Smooth muscle cell (in vitro differentiated cells): ENCODE results near the gene VEPH1. TPM values are rescaled to one million over a fixed set of nuclear protein-coding genes. Genes with fewer than 3 reads are reported as not detected.

Experiments
- DNase-seq: peaks from one replicate; lab custom pipeline; 2025; ENCODE audit not compliant: unreplicated experiment; lab: John Stamatoyannopoulos, UW
- H2AFZ ChIP-seq: fragments of 200-600 bp; sonication (generic); 2 replicates; pipeline ENCODE4 v1.6.0; 2016; ENCODE audit warnings: antibody characterized with exemption, low read depth, mild to moderate bottlenecking
- H3F3A ChIP-seq: fragments of 200-600 bp; sonication (generic); 2 replicates; pipeline ENCODE4 v1.6.0; 2017; ENCODE audit warnings: antibody characterized with exemption, low read depth
- H3K27ac ChIP-seq: fragments of 200-600 bp; sonication (generic); 2 replicates; pipeline ENCODE4 v1.5.1; 2016; ENCODE audit warnings: low read depth, mild to moderate bottlenecking
- H3K27me3 ChIP-seq: fragments of 200-600 bp; sonication (generic); 2 replicates; pipeline ENCODE4 v1.6.1; 2016; ENCODE audit warnings: low read depth, mild to moderate bottlenecking
- H3K36me3 ChIP-seq: fragments of 200-600 bp; sonication (generic); 2 replicates; pipeline ENCODE4 v1.5.1; 2016; ENCODE audit warnings: low read depth
- H3K4me1 ChIP-seq: fragments of 200-600 bp; sonication (generic); 2 replicates; pipeline ENCODE4 v1.5.1; 2016; ENCODE audit warnings: low read depth
- H3K4me2 ChIP-seq: fragments of 200-600 bp; sonication (generic); 2 replicates; pipeline ENCODE4 v1.6.0; 2016; ENCODE audit warnings: mild to moderate bottlenecking
- H3K4me3 ChIP-seq: fragments of 200-600 bp; sonication (generic); 2 replicates; pipeline ENCODE4 v1.5.1; 2016; ENCODE audit warnings: mild to moderate bottlenecking
- H3K79me2 ChIP-seq: fragments of 200-600 bp; sonication (generic); 2 replicates; pipeline ENCODE4 v1.6.0; 2016; ENCODE audit warnings: low read depth, mild to moderate bottlenecking
- H3K9ac ChIP-seq: fragments of 200-600 bp; sonication (generic); 2 replicates; pipeline ENCODE4 v1.6.0; 2016; ENCODE audit warnings: low read depth
- H3K9me3 ChIP-seq: fragments of 200-600 bp; sonication (generic); replicated peaks from 2 replicates; pipeline ENCODE4 v1.5.1; 2016; ENCODE audit warnings: low read depth
- H4K20me1 ChIP-seq: fragments of 200-600 bp; sonication (generic); 2 replicates; pipeline ENCODE4 v1.6.0; 2016; ENCODE audit warnings: low read depth
- CTCF ChIP-seq: fragments of 200-600 bp; sonication (generic); IDR thresholded peaks from 2 replicates; pipeline ENCODE4 v1.5.1; 2017; ENCODE audit warnings: borderline replicate concordance, mild to moderate bottlenecking, antibody characterized with exemption; ENCODE audit not compliant: insufficient read depth, poor library complexity, severe bottlenecking
- WGBS: methylation state at CpG from one replicate; pipeline ENCODE4 v1.1.7; 2016; ENCODE audit warnings: low lambda C conversion rate; 5-methylcytosine and 5-hydroxymethylcytosine counted together
- polyA plus RNA-seq: library from polyadenylated mRNA; unstranded; fragments of >200 nt; fragmentation: Nextera tagmentation; extraction: Ambion mirVana; gene quantifications from 2 replicates; pipeline ENCODE4 v1.2.1, GENCODE V29; 2016
- total RNA-seq: library from RNA; depleted of rRNA; stranded (reverse); fragments of >200 nt; gene quantifications from 2 replicates; pipeline ENCODE4 v1.2.3, GENCODE V29; 2014

VEPH1 gene
- total and polyA plus RNA-seq, 2 experiments from 2014 or later, result 0.58 to 3.0 TPM

DNA sequence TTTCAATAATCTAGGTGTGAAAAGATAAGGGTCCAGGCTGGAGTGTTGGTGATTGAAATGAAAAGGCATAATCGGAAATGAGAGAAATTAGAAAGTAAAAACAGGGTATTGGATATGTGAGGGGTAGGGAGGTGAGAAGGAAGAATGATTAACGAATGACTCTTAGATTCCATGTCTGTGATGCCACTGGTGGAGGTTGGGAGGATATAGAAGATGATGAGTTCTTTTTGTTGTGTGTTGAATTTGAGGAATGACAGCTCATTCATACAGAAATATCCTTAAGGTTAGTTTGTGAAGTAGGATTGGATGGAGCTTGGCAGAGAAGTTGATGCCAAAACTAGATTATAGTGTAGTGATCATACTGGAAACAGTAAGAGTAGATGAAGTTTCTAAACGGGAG lies 271.1 kb downstream of the VEPH1 start:
- H3F3A ChIP-seq, result no peaks in the 10 kb centered on the region
- no peaks in the 10 kb centered on the region for H3K9me3 ChIP-seq
- 92% methylated on average over 3 of the region's 3 CpGs for WGBS
- H3K9ac ChIP-seq, result no peak overlapping the region
- H4K20me1 ChIP-seq, result no peaks in the 10 kb centered on the region
- no peak overlapping the region for H3K4me2 ChIP-seq
- no peaks in the 10 kb centered on the region for H3K36me3 ChIP-seq
- H2AFZ ChIP-seq, result no peak overlapping the region
- H3K4me3 ChIP-seq, result no peak overlapping the region
- no peak overlapping the region for H3K27ac ChIP-seq
- H3K4me1 ChIP-seq, result no peaks in the 10 kb centered on the region
- no peaks in the 10 kb centered on the region for H3K27me3 ChIP-seq
- DNase-seq, result no peak
- no peaks in the 10 kb centered on the region for H3K79me2 ChIP-seq
- no peak for TF ChIP-seq CTCF

GRCh38 chr3:157231071-157231470 lies 272.1 kb downstream of the VEPH1 start:
- H2AFZ ChIP-seq, result no peak overlapping the region
- no peak overlapping the region for H3K9ac ChIP-seq
- no peaks in the 10 kb centered on the region for H4K20me1 ChIP-seq
- WGBS, result 45% methylated on average over 3 of the region's 3 CpGs
- no peaks in the 10 kb centered on the region for H3K4me1 ChIP-seq
- H3K4me2 ChIP-seq, result no peak overlapping the region
- no peaks in the 10 kb centered on the region for H3K79me2 ChIP-seq
- no peaks in the 10 kb centered on the region for H3K9me3 ChIP-seq
- H3F3A ChIP-seq, result no peaks in the 10 kb centered on the region
- H3K27ac ChIP-seq, result no peak overlapping the region
- H3K27me3 ChIP-seq, result no peaks in the 10 kb centered on the region
- H3K36me3 ChIP-seq, result no peaks in the 10 kb centered on the region
- no peak overlapping the region for H3K4me3 ChIP-seq
- no peak for DNase-seq
- TF ChIP-seq CTCF, result no peak

DNA sequence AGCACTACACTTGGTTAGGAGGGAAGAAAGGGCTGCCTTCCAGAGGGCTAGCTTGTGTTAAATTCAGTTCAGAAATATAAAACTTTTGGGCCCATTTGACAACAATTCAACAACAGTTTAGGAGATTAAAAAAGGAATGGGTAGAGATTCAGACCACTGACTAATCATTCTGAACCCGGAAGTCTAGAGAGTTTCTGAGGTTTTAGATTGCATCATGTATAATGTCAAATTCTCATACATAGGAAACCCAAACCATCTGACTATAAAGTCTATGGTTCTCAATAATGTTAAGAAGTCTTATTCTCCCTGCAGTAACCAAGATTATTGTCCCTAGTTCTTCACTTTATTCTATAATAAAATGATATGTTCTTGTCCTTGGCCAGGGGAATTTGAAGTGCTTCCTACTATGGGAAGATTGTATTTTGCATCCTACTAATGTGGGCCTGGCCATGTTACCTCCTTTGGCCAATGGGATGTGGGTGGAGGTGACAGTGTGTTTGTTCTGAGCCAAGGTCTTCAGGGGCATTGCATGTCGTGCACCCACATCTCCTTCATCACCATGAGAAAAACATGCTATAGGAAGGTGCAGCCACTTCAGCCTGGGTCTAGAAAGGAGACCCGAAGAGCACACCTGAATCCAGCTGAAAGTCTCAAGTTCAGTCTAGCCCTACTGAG lies 276.9 kb downstream of the VEPH1 start:
- H3K79me2 ChIP-seq, result no peaks in the 10 kb centered on the region
- H3K27ac ChIP-seq, result no peak overlapping the region
- no peaks in the 10 kb centered on the region for H3K36me3 ChIP-seq
- no peak overlapping the region for H3K4me3 ChIP-seq
- no peaks in the 10 kb centered on the region for H3K4me1 ChIP-seq
- H3K27me3 ChIP-seq, result no peaks in the 10 kb centered on the region
- H3K9ac ChIP-seq, result no peak overlapping the region
- 86% methylated on average over 3 of the region's 3 CpGs for WGBS
- no peak for DNase-seq
- no peaks in the 10 kb centered on the region for H4K20me1 ChIP-seq
- H2AFZ ChIP-seq, result no peak overlapping the region
- no peaks in the 10 kb centered on the region for H3K9me3 ChIP-seq
- no peak overlapping the region for H3K4me2 ChIP-seq
- no peak for TF ChIP-seq CTCF
- H3F3A ChIP-seq, result no peaks in the 10 kb centered on the region

GRCh38 chr3:157225001-157225400 lies 278.2 kb downstream of the VEPH1 start:
- no peaks in the 10 kb centered on the region for H3K4me1 ChIP-seq
- no peaks in the 10 kb centered on the region for H3K36me3 ChIP-seq
- no peak overlapping the region for H3K27ac ChIP-seq
- H3K9ac ChIP-seq, result no peak overlapping the region
- no peaks in the 10 kb centered on the region for H3K79me2 ChIP-seq
- WGBS, result 90% methylated on average over 1 of the region's 1 CpG
- no peaks in the 10 kb centered on the region for H3K27me3 ChIP-seq
- no peaks in the 10 kb centered on the region for H3F3A ChIP-seq
- no peak for DNase-seq
- H2AFZ ChIP-seq, result no peak overlapping the region
- no peaks in the 10 kb centered on the region for H3K9me3 ChIP-seq
- no peak overlapping the region for H3K4me2 ChIP-seq
- no peaks in the 10 kb centered on the region for H4K20me1 ChIP-seq
- no peak overlapping the region for H3K4me3 ChIP-seq
- no peak for TF ChIP-seq CTCF
